ENCODE data around the gene MTHFD1L. TPM values are rescaled to one million over a fixed set of nuclear protein-coding genes. Genes with fewer than 3 reads are reported as not detected.

MTHFD1L gene
- total RNA-seq, 3 donors from 2014 or later, result 3.5 to 15.1 (median 11.0) TPM

DNA sequence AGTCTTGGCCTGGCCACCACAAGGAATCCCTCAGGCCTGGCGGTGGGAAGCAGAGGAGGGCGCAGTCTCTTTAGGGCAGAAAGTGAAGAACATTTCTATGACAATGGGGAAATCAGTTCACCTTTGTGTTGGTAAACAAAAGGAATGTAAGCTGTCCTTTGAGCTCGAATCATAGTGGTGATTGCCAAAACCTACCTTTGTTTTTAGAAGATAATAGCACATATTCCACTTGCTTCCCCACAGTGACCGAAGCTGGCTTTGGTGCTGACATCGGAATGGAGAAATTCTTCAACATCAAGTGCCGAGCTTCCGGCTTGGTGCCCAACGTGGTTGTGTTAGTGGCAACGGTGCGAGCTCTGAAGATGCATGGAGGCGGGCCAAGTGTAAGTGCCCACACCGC lies 144.1 kb downstream of the MTHFD1L start:
- H3K27me3 ChIP-seq, result no peaks in the 10 kb centered on the region
- intact Hi-C loops (cut with DNase I; ENCODE audit: low total_unique reads), result no loop called here

DNA sequence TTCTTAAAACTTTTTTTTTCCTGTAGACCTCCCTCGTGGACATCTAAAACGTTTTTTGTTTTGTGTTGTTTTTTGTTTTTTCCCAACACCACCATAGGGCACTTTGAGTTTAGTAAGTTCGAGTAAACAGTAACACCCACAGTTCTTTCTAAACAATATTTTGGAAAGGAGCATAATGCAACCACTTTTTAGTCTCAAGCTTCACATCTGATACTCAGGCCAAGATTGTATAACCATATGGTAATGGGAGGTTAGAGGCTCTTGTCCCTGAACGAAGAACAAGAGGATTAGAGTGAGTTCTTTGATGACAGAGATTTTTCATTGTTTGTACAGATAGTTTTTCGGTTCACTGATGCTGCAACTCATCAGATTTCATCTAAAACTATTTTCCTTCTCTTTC lies 144.6 kb downstream of the MTHFD1L start:
- H3K36me3 ChIP-seq, result no peaks in the 10 kb centered on the region
- H3K4me1 ChIP-seq, result no peaks in the 10 kb centered on the region
- no peak overlapping the region for H3K4me3 ChIP-seq
- DNase-seq (ENCODE audit: low spot score in 2 of 2), result no peak
- TF ChIP-seq, protein P1, sequence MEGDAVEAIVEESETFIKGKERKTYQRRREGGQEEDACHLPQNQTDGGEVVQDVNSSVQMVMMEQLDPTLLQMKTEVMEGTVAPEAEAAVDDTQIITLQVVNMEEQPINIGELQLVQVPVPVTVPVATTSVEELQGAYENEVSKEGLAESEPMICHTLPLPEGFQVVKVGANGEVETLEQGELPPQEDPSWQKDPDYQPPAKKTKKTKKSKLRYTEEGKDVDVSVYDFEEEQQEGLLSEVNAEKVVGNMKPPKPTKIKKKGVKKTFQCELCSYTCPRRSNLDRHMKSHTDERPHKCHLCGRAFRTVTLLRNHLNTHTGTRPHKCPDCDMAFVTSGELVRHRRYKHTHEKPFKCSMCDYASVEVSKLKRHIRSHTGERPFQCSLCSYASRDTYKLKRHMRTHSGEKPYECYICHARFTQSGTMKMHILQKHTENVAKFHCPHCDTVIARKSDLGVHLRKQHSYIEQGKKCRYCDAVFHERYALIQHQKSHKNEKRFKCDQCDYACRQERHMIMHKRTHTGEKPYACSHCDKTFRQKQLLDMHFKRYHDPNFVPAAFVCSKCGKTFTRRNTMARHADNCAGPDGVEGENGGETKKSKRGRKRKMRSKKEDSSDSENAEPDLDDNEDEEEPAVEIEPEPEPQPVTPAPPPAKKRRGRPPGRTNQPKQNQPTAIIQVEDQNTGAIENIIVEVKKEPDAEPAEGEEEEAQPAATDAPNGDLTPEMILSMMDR (IDR thresholded peaks at IDR 0.05), result no peak
- no peak for TF ChIP-seq POLR2A (IDR thresholded peaks at IDR 0.05)
- TF ChIP-seq POLR2AphosphoS5 (IDR thresholded peaks at IDR 0.05), result no peak
- no peak overlapping the region for H3K27ac ChIP-seq
- H3K9me3 ChIP-seq, result no peaks in the 10 kb centered on the region
- intact Hi-C loops (cut with DNase I; ENCODE audit: low total_unique reads), result no loop called here
- no peaks in the 10 kb centered on the region for H3K27me3 ChIP-seq

More for the DNA sequence above, 144.1 kb downstream of the MTHFD1L start:
- Histone ChIP-seq H3K27ac (no peak overlapping the region), H3K36me3 (no peaks in the 10 kb centered on the region), H3K4me1 (no peaks in the 10 kb centered on the region), H3K4me3 (no peak overlapping the region), H3K9me3 (no peaks in the 10 kb centered on the region)
- DNase-seq (ENCODE audit: low spot score in 2 of 2), result no peak
- TF ChIP-seq POLR2AphosphoS5 (IDR thresholded peaks at IDR 0.05), result no peak
- TF ChIP-seq, protein P1 (IDR thresholded peaks at IDR 0.05), result no peak
- TF ChIP-seq POLR2A (IDR thresholded peaks at IDR 0.05), result no peak

DNA sequence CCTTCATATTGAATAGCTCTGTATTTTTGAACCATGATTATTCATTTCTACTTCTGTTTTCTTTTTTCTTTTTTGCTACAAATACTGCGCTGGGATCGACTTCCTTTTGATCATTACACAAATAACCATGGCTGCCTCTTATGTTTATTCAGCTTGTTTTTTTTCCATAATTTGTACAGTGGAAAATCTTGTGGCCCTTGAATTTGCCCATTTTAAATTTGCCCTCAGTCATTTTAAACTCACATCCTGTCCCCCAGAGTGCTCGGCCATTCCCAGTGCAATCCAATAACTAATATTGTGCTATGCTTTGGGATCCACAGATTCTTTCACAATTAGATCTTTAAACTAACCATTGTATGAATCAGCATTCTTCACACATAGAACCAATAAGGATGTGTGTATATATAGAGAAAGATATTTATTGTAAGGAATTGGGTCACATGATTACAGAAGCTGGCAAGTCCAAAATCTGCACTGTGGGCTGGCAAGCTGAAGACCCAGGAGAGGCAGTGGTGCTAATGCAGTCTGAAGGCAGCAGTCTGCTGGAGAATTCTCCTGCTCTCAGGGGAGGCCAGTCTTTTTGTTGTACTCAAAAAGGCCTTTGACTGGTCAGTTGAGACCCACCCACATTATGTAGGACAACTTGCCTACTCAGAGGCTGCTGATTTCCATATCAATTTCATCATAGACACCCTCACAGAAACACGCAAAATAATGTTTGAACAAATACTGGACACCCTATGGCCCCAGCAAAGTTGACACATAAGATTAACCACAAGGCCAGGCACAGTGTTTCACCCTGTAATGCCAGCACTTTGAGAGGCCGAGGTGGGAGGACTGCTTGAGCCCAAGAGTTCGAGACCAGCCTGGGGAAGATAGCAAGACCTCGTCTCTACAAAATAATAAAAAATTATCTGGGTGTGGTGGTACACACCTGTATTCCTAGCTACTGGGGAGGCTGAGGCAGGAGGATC lies 147.1 kb downstream of the MTHFD1L start:
- Histone ChIP-seq H3K36me3 (no peaks in the 10 kb centered on the region), H3K27ac (no peak overlapping the region), H3K4me1 (no peaks in the 10 kb centered on the region), H3K27me3 (no peaks in the 10 kb centered on the region), H3K4me3 (no peak overlapping the region), H3K9me3 (no peaks in the 10 kb centered on the region)
- no peak for DNase-seq (ENCODE audit: low spot score in 2 of 2)
- intact Hi-C loops (cut with DNase I; ENCODE audit: low total_unique reads), result no loop called here
- TF ChIP-seq POLR2AphosphoS5 (IDR thresholded peaks at IDR 0.05) (no peak), POLR2A (IDR thresholded peaks at IDR 0.05) (no peak)
- TF ChIP-seq, protein P1 (IDR thresholded peaks at IDR 0.05), result no peak

DNA sequence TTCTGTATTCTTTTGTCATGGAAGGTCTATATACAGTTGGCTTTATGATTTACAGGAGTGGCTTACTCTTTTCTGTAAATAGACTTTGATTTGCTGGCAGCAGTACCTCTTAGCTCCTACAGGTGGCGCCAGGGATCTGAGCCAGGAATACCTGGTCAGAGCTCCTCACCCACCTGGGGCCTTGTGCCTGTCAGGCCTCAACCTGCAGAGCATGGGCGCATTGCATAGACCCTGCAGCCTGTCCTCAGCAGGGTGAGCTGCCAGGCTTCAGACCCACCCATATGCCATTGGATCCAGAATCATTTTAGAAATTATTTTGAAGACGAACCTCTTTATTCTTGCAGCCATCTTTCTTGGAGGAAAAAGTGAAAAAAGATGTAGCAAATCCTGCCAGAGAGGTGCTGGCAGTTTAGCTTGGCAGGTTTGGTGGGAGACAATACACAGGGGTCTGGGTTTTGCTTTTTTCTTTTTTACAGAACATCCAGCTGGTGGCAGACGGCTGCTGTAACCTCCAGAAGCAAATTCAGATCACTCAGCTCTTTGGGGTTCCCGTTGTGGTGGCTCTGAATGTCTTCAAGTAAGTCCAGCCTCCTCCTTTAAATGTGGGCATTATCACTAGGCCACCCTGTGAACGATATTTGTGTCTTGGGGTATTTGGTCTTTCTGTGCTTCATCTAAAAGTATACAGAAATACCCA lies 149.1 kb downstream of the MTHFD1L start:
- Histone ChIP-seq H3K27me3 (no peaks in the 10 kb centered on the region), H3K36me3 (no peaks in the 10 kb centered on the region), H3K4me3 (peak overlapping the region in 1 of 3 donors; percentile 32), H3K9me3 (no peaks in the 10 kb centered on the region), H3K4me1 (no peaks in the 10 kb centered on the region), H3K27ac (no peak overlapping the region)
- TF ChIP-seq POLR2A (IDR thresholded peaks at IDR 0.05) (no peak), POLR2AphosphoS5 (IDR thresholded peaks at IDR 0.05) (peak in 1 of 3 donors; percentile 18)
- TF ChIP-seq, protein P1 (IDR thresholded peaks at IDR 0.05), result peak; percentile 82 to 97 (median 90)
- intact Hi-C loops (cut with DNase I; ENCODE audit: low total_unique reads), result no loop called here
- DNase-seq (ENCODE audit: low spot score in 2 of 2), result peak; percentile 32 to 62
